Measurements from ENCODE around the gene CIC.

GRCh38 chr19:42292963-42293362 lies 23.9 kb downstream of the CIC start:
- TF ChIP-seq POLR2A (IDR thresholded peaks at IDR 0.05; ENCODE audit: low read depth, low read length) (no peak), SPI1 (IDR thresholded peaks at IDR 0.05; ENCODE audit: low read depth, low read length) (no peak), POLR2AphosphoS5 (IDR thresholded peaks at IDR 0.05; ENCODE audit: low read depth, low read length) (no peak), POU2F2 (IDR thresholded peaks at IDR 0.05; ENCODE audit: low read depth, low read length) (no peak), PAX5 (IDR thresholded peaks at IDR 0.05; ENCODE audit: insufficient read depth, low read length, severe bottlenecking) (no peak), TAF1 (IDR thresholded peaks at IDR 0.05; ENCODE audit: low read depth, low read length) (no peak)
